ENCODE measurements around the gene CENPT.

Gene CENPT, protein sequence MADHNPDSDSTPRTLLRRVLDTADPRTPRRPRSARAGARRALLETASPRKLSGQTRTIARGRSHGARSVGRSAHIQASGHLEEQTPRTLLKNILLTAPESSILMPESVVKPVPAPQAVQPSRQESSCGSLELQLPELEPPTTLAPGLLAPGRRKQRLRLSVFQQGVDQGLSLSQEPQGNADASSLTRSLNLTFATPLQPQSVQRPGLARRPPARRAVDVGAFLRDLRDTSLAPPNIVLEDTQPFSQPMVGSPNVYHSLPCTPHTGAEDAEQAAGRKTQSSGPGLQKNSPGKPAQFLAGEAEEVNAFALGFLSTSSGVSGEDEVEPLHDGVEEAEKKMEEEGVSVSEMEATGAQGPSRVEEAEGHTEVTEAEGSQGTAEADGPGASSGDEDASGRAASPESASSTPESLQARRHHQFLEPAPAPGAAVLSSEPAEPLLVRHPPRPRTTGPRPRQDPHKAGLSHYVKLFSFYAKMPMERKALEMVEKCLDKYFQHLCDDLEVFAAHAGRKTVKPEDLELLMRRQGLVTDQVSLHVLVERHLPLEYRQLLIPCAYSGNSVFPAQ

DNA sequence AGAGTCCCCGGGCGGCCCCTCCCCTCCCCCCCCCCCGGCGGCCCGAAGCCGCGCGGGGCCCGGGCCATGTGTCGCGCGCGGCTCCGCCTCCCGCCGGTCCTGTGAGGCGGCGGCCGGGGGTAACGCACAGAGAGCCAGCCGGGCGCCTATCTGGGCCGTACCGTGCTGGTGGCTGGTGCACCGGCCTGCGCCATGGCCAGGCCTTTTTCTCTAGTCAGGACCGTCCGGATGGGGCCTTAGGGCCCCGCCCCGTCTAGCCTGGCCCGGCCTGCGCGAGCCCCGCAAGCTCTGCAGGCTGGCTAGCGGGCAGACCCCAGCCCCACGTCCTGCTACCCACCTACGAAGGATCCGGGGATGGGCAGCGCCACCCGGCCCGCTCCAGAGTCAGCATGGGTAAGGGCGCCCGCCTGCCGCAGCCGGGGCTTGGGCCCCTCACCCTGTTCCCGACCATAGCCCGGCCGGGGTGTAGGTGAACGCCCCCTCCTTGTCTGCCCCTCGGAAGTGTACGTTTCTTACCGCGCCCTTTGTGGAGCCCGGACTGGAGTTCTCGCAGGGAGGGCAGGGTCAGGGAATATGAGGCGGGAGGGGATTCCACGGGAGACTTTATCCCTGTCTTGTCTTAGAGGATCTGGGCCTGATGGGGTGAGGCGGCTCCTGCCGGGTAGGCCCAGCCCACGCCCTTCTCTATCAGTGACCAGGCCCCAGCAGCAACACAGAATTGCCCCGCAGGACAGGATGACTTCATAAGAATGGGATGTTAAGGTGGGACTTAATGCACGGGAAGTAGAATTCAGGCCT is at the start of gene CENPT:
CENPT (minus strand) TSS at position 630 of the 798 bp plus-strand sequence. CDS start 13,834 bp downstream, outside the sequence.
- TF ChIP-seq, protein P1, sequence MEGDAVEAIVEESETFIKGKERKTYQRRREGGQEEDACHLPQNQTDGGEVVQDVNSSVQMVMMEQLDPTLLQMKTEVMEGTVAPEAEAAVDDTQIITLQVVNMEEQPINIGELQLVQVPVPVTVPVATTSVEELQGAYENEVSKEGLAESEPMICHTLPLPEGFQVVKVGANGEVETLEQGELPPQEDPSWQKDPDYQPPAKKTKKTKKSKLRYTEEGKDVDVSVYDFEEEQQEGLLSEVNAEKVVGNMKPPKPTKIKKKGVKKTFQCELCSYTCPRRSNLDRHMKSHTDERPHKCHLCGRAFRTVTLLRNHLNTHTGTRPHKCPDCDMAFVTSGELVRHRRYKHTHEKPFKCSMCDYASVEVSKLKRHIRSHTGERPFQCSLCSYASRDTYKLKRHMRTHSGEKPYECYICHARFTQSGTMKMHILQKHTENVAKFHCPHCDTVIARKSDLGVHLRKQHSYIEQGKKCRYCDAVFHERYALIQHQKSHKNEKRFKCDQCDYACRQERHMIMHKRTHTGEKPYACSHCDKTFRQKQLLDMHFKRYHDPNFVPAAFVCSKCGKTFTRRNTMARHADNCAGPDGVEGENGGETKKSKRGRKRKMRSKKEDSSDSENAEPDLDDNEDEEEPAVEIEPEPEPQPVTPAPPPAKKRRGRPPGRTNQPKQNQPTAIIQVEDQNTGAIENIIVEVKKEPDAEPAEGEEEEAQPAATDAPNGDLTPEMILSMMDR (IDR thresholded peaks at IDR 0.05; ENCODE audit: borderline replicate concordance, insufficient read depth, low read depth, low read length), result no peak
- peak within 1 kb of the TSS; percentile 80 for H3K4me3 ChIP-seq (ENCODE audit: low read depth, low read length)

DNA sequence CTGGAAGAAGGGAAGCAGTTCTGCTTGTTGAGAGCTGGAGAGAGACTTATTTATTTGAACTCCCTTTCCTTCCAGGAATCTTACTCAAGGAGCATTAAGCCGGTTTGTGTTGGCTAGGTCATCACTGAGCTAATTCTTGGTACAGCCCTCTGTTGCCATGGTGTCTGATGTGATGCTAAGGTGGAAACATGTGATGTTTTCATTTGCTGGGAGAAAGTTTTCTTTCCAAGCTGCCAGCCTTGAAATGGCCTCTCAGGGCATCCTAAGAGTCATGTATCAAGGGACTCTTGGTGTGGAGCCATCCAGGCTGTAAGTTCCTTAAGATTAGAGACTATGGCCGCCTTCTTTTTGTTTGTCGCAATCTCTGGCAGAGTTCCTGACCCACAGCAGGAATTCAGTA is 49.7 kb upstream of the CENPT start:
- TF ChIP-seq, protein P1 (IDR thresholded peaks at IDR 0.05; ENCODE audit: borderline replicate concordance, insufficient read depth, low read depth, low read length), result no peak
- H3K4me3 ChIP-seq (ENCODE audit: low read depth, low read length), result no peak overlapping the region

DNA sequence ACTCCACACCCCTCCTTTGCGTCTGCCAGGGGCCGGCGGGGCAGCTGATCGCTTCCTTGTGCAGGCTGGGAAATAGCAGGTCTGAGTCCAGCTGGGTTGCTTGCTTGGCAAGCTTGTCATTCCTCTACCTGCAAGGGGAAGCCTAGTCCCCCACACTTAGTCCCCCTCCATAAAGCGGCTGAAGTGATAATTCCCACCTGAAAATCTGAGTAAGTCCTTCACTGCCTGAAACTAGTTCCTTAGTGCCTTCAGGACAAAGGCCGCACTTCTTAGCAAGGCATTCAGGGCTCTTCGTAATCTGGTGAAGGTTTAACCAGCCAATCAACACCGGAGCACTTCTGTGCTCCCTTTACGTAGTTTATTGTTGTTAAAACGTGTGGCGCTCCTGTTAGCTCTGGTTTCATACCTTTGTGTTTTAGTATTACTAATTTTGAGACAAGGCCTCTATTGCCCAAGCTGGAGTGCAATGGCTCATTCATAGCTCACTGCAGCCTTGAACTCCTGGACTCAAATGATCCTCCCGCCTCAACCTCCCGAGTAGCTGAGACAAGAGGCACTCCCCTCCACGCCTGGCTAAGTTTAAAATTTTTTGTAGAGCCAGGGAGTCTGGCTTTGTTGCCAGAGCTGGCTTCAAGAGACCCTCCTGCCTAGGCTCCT is 46.4 kb upstream of the CENPT start:
- H3K4me3 ChIP-seq (ENCODE audit: low read depth, low read length), result peak overlapping the region; percentile 93
- TF ChIP-seq, protein P1 (IDR thresholded peaks at IDR 0.05; ENCODE audit: borderline replicate concordance, insufficient read depth, low read depth, low read length), result no peak

DNA sequence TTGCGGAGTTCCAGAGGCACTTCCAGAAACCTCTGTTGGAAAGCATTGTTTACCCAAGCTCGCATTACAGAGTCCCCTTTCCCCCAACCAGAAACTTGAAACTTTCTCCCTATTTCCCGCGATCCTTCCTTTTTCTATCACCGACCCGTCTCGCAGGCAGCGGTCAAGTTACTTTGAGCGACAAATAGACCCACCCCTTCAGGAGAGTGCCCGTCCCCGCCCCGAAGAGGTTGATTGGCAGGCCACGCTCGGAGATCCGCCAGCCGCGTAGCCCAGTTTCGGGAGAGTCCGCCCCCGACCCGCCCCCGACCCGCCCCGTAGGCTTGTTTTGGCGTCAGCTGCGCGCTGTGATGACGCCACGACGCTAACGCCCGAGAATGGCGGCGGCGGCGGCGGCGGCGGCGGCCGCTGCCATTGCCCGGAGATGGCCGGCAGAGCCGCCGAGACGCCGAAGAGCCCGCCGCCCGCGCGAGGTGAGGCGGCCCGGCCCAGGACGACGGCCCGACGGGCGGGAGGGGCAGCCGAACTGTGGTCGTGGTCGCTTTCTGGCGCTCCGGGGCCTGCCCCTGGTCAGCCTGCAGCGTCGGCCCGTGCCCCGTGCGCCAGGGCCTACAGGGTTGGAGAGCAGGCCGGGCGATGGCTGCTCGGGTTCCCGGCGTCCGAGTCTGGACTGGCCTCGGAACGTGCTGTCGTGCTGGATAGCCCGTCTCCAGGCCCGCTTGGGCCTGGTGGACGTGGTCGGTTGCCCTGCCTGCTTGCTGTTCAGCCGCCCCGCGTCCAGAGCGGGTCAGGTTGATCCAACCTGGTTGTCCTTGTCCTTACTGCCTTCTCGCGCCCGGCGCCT is 45.6 kb upstream of the CENPT start, which contains the start of gene PSKH1:
PSKH1 (plus strand) TSS at position 356 of the 844 bp plus-strand sequence. CDS start 15,496 bp downstream, outside the sequence.
- TF ChIP-seq, protein P1 (IDR thresholded peaks at IDR 0.05; ENCODE audit: borderline replicate concordance, insufficient read depth, low read depth, low read length), result no peak

DNA sequence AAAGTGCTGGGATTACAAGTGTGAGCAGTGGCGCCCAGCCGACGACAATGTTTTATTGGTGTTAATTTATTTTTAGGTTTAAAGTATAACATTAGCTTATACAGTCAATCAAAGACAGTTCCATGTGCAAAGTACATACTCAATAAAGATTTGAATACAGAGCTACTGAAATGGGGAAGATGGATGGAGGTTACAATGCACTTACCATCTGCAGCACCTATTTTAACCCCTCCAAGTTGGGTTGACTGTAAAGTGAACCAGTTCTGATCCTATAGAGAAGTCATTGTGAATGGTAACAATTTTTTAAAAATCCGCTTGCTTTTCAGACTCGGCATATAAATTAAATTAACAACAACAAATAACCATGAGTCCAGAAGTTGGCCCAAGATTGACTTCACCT is 44.9 kb upstream of the CENPT start:
- TF ChIP-seq, protein P1 (IDR thresholded peaks at IDR 0.05; ENCODE audit: borderline replicate concordance, insufficient read depth, low read depth, low read length), result no peak
- peak overlapping the region; percentile 30 for H3K4me3 ChIP-seq (ENCODE audit: low read depth, low read length)

More for the DNA sequence above, 45.6 kb upstream of the CENPT start, which contains the start of gene PSKH1:
- peak within 1 kb of the TSS; percentile 93 for H3K4me3 ChIP-seq (ENCODE audit: low read depth, low read length)

DNA sequence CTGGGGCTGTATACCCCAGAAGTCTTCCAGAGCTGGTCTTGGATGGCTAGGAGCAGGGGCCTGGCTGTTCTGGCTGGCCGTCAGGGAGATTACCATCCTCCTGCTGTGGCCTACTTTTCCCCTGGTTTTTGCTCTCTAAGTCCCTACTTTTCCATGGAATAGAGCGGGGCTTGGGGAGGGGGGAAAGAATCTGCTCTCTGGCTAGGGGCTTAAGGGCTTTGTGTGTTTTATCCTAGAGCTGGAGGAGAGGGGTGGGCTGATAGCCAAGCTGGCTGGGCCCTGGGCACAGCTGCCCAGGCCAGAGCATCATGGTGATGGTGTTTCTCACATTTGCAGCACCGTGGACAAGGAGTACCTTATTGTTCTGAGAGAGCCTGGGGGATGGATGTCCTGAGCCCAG is 40.8 kb upstream of the CENPT start:
- TF ChIP-seq, protein P1 (IDR thresholded peaks at IDR 0.05; ENCODE audit: borderline replicate concordance, insufficient read depth, low read depth, low read length), result no peak
- no peak overlapping the region for H3K4me3 ChIP-seq (ENCODE audit: low read depth, low read length)

Measured in GM12875 (cell line).